Measurements from ENCODE around the gene FKBP4.

DNA sequence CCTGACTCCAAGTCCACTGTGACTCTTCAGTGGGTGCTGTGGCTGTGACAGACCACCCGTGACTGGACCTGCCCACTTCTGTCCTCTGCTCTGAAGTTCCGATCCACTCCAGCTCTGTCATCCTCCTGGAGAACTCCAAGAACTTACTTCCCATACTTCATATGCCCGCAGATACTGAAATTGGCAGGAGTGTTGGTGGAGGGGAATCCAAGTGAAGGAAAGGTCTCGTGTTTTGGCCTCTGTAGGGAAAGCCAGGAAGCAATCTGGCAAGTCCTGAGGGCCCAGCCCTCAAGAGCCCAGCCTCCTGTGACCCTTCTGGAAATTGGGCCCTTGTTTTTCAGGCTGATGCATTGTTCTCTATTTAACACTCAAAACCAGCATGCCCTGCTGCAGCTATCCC lies 22.4 kb upstream of the FKBP4 start:
- TF ChIP-seq, protein P1, sequence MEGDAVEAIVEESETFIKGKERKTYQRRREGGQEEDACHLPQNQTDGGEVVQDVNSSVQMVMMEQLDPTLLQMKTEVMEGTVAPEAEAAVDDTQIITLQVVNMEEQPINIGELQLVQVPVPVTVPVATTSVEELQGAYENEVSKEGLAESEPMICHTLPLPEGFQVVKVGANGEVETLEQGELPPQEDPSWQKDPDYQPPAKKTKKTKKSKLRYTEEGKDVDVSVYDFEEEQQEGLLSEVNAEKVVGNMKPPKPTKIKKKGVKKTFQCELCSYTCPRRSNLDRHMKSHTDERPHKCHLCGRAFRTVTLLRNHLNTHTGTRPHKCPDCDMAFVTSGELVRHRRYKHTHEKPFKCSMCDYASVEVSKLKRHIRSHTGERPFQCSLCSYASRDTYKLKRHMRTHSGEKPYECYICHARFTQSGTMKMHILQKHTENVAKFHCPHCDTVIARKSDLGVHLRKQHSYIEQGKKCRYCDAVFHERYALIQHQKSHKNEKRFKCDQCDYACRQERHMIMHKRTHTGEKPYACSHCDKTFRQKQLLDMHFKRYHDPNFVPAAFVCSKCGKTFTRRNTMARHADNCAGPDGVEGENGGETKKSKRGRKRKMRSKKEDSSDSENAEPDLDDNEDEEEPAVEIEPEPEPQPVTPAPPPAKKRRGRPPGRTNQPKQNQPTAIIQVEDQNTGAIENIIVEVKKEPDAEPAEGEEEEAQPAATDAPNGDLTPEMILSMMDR (IDR thresholded peaks at IDR 0.05) = no peak
- TF ChIP-seq EP300 (IDR thresholded peaks at IDR 0.05) (no peak), POLR2A (IDR thresholded peaks at IDR 0.05) (no peak), POLR2AphosphoS5 (IDR thresholded peaks at IDR 0.05) (no peak)

Measured in upper lobe of left lung (tissue), 4 donors.